HAP-1 (cell line): ENCODE data around the gene VLDLR.

Experiments
- DNase-seq, 2 experiments: peaks; one replicate each; pipeline ENCODE4 v3.0.0-alpha.2; 2016 to 2020; ENCODE audit warnings: low spot score in 2 of 2
- H3K27me3 ChIP-seq: fragments of 250-450 bp; sonication (Bioruptor Pico); 2 replicates; pipeline ENCODE4 v1.5.1; 2020; ENCODE audit warnings: low read depth, mild to moderate bottlenecking, moderate library complexity
- H3K36me3 ChIP-seq: fragments of 250-450 bp; sonication (Bioruptor Pico); replicated peaks from 2 replicates; pipeline ENCODE4 v1.5.1; 2020; ENCODE audit warnings: mild to moderate bottlenecking
- H3K4me1 ChIP-seq: fragments of 250-450 bp; sonication (Bioruptor Pico); 2 replicates; pipeline ENCODE4 v1.5.1; 2020; ENCODE audit warnings: mild to moderate bottlenecking
- H3K4me3 ChIP-seq: fragments of 250-450 bp; sonication (Bioruptor Pico); 2 replicates; pipeline ENCODE4 v1.5.1; 2020; ENCODE audit warnings: mild to moderate bottlenecking, moderate library complexity
- H3K9me3 ChIP-seq: fragments of 250-450 bp; sonication (Bioruptor Pico); 2 replicates; pipeline ENCODE4 v1.5.1; 2020; ENCODE audit warnings: mild to moderate bottlenecking, moderate library complexity
- in situ Hi-C: fragments of 300-500 bp; cut with MboI; formaldehyde crosslinking; loops from 3 replicates; pipeline ENCODE4 v1.14.3; 2020; ENCODE audit warnings: low sequenced_read_pairs, inconsistent platforms, mixed read lengths

Gene VLDLR

GRCh38 chr9:2657427-2657826, 35.8 kb downstream of the VLDLR start:
- H3K36me3 ChIP-seq, result peaks cover 32% of the 10 kb centered on the region
- in situ Hi-C loops, result no loop called here
- no peaks in the 10 kb centered on the region for H3K4me1 ChIP-seq
- no peak for DNase-seq
- H3K27me3 ChIP-seq, result no peaks in the 10 kb centered on the region
- H3K9me3 ChIP-seq, result no peaks in the 10 kb centered on the region
- no peak overlapping the region for H3K4me3 ChIP-seq

- in situ Hi-C loops, result no loop called here
- Histone ChIP-seq H3K9me3 (no peaks in the 10 kb centered on the region; the same call in 1 of the 2 replicates), H3K27me3 (no peaks in the 10 kb centered on the region), H3K4me1 (no peaks in the 10 kb centered on the region), H3K4me3 (no peak overlapping the region), H3K36me3 (no peaks in the 10 kb centered on the region)
- peak in 1 of 2 experiments; percentile 12 for DNase-seq
Measured at GRCh38 chr9:2662496-2662895, 40.9 kb downstream of the VLDLR start.

GRCh38 chr9:2663461-2664173, 42.0 kb downstream of the VLDLR start:
- in situ Hi-C loops, result no loop called here
- no peak overlapping the region for H3K4me3 ChIP-seq
- DNase-seq, result no peak

GRCh38 chr9:2664174-2665065, 42.8 kb downstream of the VLDLR start:
- H3K27me3 ChIP-seq, result no peaks in the 10 kb centered on the region
- no peaks in the 10 kb centered on the region for H3K4me1 ChIP-seq
- H3K4me3 ChIP-seq, result no peak overlapping the region
- H3K9me3 ChIP-seq, result no peaks in the 10 kb centered on the region; the same call in 1 of the 2 replicates
- no peaks in the 10 kb centered on the region for H3K36me3 ChIP-seq
- in situ Hi-C loops, result no loop called here
- no peak for DNase-seq

More at GRCh38 chr9:2663461-2664173, 42.0 kb downstream of the VLDLR start:
- H3K4me1 ChIP-seq, result no peaks in the 10 kb centered on the region
- no peaks in the 10 kb centered on the region; the same call in 1 of the 2 replicates for H3K9me3 ChIP-seq
- no peaks in the 10 kb centered on the region for H3K36me3 ChIP-seq
- no peaks in the 10 kb centered on the region for H3K27me3 ChIP-seq

- Histone ChIP-seq H3K4me1 (no peaks in the 10 kb centered on the region), H3K4me3 (no peak overlapping the region), H3K9me3 (no peaks in the 10 kb centered on the region; the same call in 1 of the 2 replicates), H3K27me3 (no peaks in the 10 kb centered on the region), H3K36me3 (no peaks in the 10 kb centered on the region)
- in situ Hi-C loops, result no loop called here
- DNase-seq, result no peak
Measured at GRCh38 chr9:2666569-2666968, 45.0 kb downstream of the VLDLR start.

GRCh38 chr9:2673161-2673560, 51.6 kb downstream of the VLDLR start:
- Histone ChIP-seq H3K4me3 (no peak overlapping the region), H3K27me3 (no peaks in the 10 kb centered on the region), H3K36me3 (no peaks in the 10 kb centered on the region), H3K9me3 (no peaks in the 10 kb centered on the region), H3K4me1 (peaks cover 12% of the 10 kb centered on the region)
- no peak for DNase-seq
- in situ Hi-C loops, result no loop called here

- no peak for DNase-seq
- Histone ChIP-seq H3K4me3 (no peak overlapping the region), H3K9me3 (no peaks in the 10 kb centered on the region), H3K4me1 (peaks cover 12% of the 10 kb centered on the region), H3K27me3 (no peaks in the 10 kb centered on the region), H3K36me3 (no peaks in the 10 kb centered on the region)
- in situ Hi-C loops, result no loop called here
Measured at GRCh38 chr9:2674141-2674824, 52.7 kb downstream of the VLDLR start.

GRCh38 chr9:2675834-2676233, 54.2 kb downstream of the VLDLR start:
- H3K4me3 ChIP-seq, result no peak overlapping the region
- H3K9me3 ChIP-seq, result no peaks in the 10 kb centered on the region
- H3K4me1 ChIP-seq, result peaks cover 12% of the 10 kb centered on the region
- no peak for DNase-seq
- in situ Hi-C loops, result no loop called here
- no peaks in the 10 kb centered on the region for H3K27me3 ChIP-seq
- no peaks in the 10 kb centered on the region for H3K36me3 ChIP-seq

GRCh38 chr9:2676466-2676865, 54.9 kb downstream of the VLDLR start:
- no peak overlapping the region for H3K4me3 ChIP-seq

GRCh38 chr9:2677915-2678889, 56.6 kb downstream of the VLDLR start:
- no peaks in the 10 kb centered on the region for H3K27me3 ChIP-seq
- peaks cover 12% of the 10 kb centered on the region for H3K4me1 ChIP-seq
- H3K36me3 ChIP-seq, result no peaks in the 10 kb centered on the region
- no peaks in the 10 kb centered on the region for H3K9me3 ChIP-seq
- H3K4me3 ChIP-seq, result no peak overlapping the region
- in situ Hi-C loops, result no loop called here
- DNase-seq, result no peak

More at GRCh38 chr9:2676466-2676865, 54.9 kb downstream of the VLDLR start:
- Histone ChIP-seq H3K27me3 (no peaks in the 10 kb centered on the region), H3K9me3 (no peaks in the 10 kb centered on the region), H3K36me3 (no peaks in the 10 kb centered on the region), H3K4me1 (peaks cover 12% of the 10 kb centered on the region)
- peak in 1 of 2 experiments; percentile 51 for DNase-seq
- in situ Hi-C loops, result no loop called here

- H3K4me3 ChIP-seq, result no peak overlapping the region
- H3K9me3 ChIP-seq, result no peaks in the 10 kb centered on the region
- peaks cover 12% of the 10 kb centered on the region for H3K4me1 ChIP-seq
- no peaks in the 10 kb centered on the region for H3K36me3 ChIP-seq
- DNase-seq, result no peak
- H3K27me3 ChIP-seq, result no peaks in the 10 kb centered on the region
- in situ Hi-C loops, result no loop called here
Measured at GRCh38 chr9:2679011-2679410, 57.4 kb downstream of the VLDLR start.

GRCh38 chr9:2681981-2682380, 60.4 kb downstream of the VLDLR start:
- DNase-seq, result no peak
- H3K4me1 ChIP-seq, result peaks cover 4% of the 10 kb centered on the region; the same call in 1 of the 2 replicates
- H3K4me3 ChIP-seq, result no peak overlapping the region
- in situ Hi-C loops, result no loop called here
- no peaks in the 10 kb centered on the region for H3K9me3 ChIP-seq
- H3K36me3 ChIP-seq, result no peaks in the 10 kb centered on the region
- no peaks in the 10 kb centered on the region for H3K27me3 ChIP-seq

- Histone ChIP-seq H3K9me3 (no peaks in the 10 kb centered on the region), H3K27me3 (no peaks in the 10 kb centered on the region), H3K4me3 (no peak overlapping the region), H3K4me1 (no peaks in the 10 kb centered on the region), H3K36me3 (peaks cover 4% of the 10 kb centered on the region)
- in situ Hi-C loops, result no loop called here
- DNase-seq, result no peak
Measured at GRCh38 chr9:2686911-2687310, 65.3 kb downstream of the VLDLR start.
